Osteocyte (in vitro differentiated cells): ENCODE data around the gene ATF3. TPM values are rescaled to one million over a fixed set of nuclear protein-coding genes. Genes with fewer than 3 reads are reported as not detected.
A peak's percentile ranks its signal among the peaks of the same experiment; 100 is the strongest.

Experiments used
- DNase-seq: peaks from one replicate; pipeline ENCODE4 v3.0.0; 2021; ENCODE audit warnings: mixed read lengths; ENCODE audit not compliant: unreplicated experiment; ENCODE audit errors: extremely low spot score
- H3K27ac Mint-ChIP-seq: one replicate; pipeline ENCODE4 v1.8.0; 2021; ENCODE audit warnings: mild to moderate bottlenecking, mixed read lengths; ENCODE audit not compliant: unreplicated experiment
- H3K27me3 Mint-ChIP-seq: one replicate; pipeline ENCODE4 v1.8.0; 2021; ENCODE audit warnings: mixed read lengths; ENCODE audit not compliant: unreplicated experiment
- H3K36me3 Mint-ChIP-seq: one replicate; pipeline ENCODE4 v1.8.0; 2021; ENCODE audit warnings: mixed read lengths; ENCODE audit not compliant: unreplicated experiment
- H3K4me1 Mint-ChIP-seq: one replicate; pipeline ENCODE4 v1.8.0; 2021; ENCODE audit warnings: mixed read lengths; ENCODE audit not compliant: unreplicated experiment
- H3K4me3 Mint-ChIP-seq: one replicate; pipeline ENCODE4 v1.8.0; 2021; ENCODE audit warnings: mild to moderate bottlenecking, moderate library complexity, mixed read lengths; ENCODE audit not compliant: unreplicated experiment
- H3K9me3 Mint-ChIP-seq: one replicate; pipeline ENCODE4 v1.8.0; 2021; ENCODE audit warnings: mixed read lengths; ENCODE audit not compliant: unreplicated experiment
- long read RNA-seq: library from polyadenylated mRNA; unstranded; transcript quantifications from one replicate; pipeline ENCODE4 v2.0.0, GENCODE V29; 2021
- total RNA-seq: library from RNA; stranded (reverse); gene quantifications from 2 replicates; pipeline ENCODE4 v1.2.1, GENCODE V29; 2021
- TF ChIP-seq, protein P1 (sequence below): fragments of 200-600 bp; sonication (generic); IDR thresholded peaks from 2 replicates; pipeline ENCODE4 v1.5.0; 2021; ENCODE audit warnings: antibody characterized with exemption, mild to moderate bottlenecking, moderate library complexity

The ATF3 gene, protein sequence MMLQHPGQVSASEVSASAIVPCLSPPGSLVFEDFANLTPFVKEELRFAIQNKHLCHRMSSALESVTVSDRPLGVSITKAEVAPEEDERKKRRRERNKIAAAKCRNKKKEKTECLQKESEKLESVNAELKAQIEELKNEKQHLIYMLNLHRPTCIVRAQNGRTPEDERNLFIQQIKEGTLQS
- total RNA-seq = 18.7 and 45.3 TPM in 2 replicates
- long read RNA-seq, transcript ATF3-202 (4 exons, 2,033 nt) = major isoform, 13 of 16 reads
- long read RNA-seq, partial matches to known transcripts = 0 of 16 reads
- long read RNA-seq, other reads (novel, unspliced or antisense) = 1 of 16 reads

DNA sequence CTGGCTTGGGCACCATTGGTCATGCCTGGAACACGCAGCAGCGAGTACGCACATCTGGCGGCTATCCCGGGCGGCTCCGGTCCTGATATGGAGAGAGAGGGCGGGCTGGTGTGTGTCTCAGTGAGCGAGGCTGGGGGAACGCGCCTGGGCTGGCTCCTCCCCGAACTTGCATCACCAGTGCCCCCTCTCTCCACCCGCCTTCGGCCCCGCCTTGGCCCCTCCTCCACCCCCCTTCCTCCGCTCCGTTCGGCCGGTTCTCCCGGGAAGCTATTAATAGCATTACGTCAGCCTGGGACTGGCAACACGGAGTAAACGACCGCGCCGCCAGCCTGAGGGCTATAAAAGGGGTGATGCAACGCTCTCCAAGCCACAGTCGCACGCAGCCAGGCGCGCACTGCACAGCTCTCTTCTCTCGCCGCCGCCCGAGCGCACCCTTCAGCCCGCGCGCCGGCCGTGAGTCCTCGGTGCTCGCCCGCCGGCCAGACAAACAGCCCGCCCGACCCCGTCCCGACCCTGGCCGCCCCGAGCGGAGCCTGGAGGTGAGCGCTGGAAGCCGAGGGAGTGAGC is at the start of gene ATF3:
Gene ATF3 (plus strand): TSS at position 370 of the 567 bp plus-strand sequence. CDS start 6,261 bp downstream, outside the sequence.
- peak within 1 kb of the TSS; percentile 84 for H3K4me3 Mint-ChIP-seq
- H3K9me3 Mint-ChIP-seq = no peaks in the 10 kb centered on the region
- H3K27me3 Mint-ChIP-seq = peaks cover 46% of the 10 kb centered on the region
- no peaks in the 10 kb centered on the region for H3K36me3 Mint-ChIP-seq
- DNase-seq = peak; percentile 99
- TF ChIP-seq, protein P1, sequence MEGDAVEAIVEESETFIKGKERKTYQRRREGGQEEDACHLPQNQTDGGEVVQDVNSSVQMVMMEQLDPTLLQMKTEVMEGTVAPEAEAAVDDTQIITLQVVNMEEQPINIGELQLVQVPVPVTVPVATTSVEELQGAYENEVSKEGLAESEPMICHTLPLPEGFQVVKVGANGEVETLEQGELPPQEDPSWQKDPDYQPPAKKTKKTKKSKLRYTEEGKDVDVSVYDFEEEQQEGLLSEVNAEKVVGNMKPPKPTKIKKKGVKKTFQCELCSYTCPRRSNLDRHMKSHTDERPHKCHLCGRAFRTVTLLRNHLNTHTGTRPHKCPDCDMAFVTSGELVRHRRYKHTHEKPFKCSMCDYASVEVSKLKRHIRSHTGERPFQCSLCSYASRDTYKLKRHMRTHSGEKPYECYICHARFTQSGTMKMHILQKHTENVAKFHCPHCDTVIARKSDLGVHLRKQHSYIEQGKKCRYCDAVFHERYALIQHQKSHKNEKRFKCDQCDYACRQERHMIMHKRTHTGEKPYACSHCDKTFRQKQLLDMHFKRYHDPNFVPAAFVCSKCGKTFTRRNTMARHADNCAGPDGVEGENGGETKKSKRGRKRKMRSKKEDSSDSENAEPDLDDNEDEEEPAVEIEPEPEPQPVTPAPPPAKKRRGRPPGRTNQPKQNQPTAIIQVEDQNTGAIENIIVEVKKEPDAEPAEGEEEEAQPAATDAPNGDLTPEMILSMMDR = no peak
- peak within 1 kb of the TSS; percentile 96 for H3K27ac Mint-ChIP-seq
- H3K4me1 Mint-ChIP-seq = peaks cover 36% of the 10 kb centered on the region

DNA sequence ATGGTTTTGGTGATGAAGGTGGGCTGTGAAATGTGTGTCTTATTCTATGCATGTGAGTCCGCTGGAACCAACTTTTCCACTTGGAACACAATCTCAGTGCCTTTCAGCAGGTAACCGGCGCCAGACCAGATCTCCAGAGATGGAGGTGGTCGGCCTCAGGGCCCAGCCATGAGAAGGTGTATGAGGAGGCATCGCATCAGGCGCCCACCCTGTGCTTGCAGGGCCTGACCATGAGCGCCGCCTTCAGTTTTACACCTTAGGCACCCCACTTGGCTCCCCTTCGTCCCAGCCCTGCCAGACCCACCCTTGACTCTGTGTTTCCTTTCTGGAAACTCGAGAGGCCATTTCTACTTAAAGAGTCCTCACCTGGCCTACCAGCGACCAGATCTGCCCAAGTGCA is 48.6 kb upstream of the ATF3 start:
- Mint-ChIP-seq H3K4me1 (peaks cover 21% of the 10 kb centered on the region), H3K27me3 (no peaks in the 10 kb centered on the region), H3K36me3 (no peaks in the 10 kb centered on the region), H3K9me3 (no peaks in the 10 kb centered on the region), H3K4me3 (no peak overlapping the region), H3K27ac (peak overlapping the region; percentile 98)
- TF ChIP-seq, protein P1 = no peak
- DNase-seq = no peak

DNA sequence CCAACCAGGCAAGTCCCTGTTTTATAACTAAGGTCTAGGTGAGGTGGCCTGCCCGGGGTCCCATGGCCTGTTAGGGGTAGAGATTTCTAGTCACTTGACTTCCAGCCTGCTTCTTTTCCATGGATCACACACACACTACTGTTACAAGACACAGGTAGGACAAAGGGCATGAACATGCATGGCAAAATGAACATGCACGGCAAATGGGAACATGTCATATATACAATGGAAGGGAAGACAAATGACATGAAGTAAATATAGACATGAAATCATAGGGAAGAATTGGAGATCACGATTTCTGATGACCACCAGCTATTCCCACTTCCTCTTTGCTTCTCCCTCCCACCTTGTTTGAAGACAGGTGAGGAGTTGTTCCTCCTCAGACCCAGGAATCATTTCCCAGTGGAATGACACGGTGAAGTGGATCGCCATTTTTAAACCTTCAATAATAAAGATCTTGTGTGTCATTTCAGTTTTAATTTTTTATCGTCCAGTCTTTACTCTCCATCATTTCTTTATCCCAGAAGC is 47.6 kb upstream of the ATF3 start:
- Mint-ChIP-seq H3K4me3 (no peak overlapping the region), H3K4me1 (peaks cover 26% of the 10 kb centered on the region), H3K27ac (peak overlapping the region; percentile 98)

DNA sequence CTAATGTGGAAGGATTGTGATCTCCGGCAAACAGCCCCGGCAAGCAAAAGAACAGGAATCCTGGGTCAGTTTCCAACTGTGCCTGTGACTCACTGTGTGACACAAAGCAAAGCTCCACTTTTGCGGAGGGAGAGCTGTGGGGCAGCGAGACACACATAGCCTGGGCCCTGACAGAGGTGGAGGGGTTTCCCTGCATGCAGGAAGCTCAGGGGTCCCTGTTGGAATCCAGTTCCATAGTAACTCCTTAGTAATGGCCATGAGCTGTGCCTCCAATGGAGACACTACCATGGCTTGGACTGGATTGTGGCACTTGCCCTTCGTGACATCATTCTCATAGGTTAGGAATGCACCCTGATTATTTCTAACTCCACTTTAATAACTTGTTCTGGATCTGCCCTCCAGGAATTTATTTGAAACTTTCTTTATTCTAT is 47.0 kb upstream of the ATF3 start:
- Mint-ChIP-seq H3K27ac (peak overlapping the region; percentile 98), H3K4me3 (no peak overlapping the region), H3K4me1 (peaks cover 31% of the 10 kb centered on the region), H3K36me3 (no peaks in the 10 kb centered on the region), H3K27me3 (no peaks in the 10 kb centered on the region), H3K9me3 (no peaks in the 10 kb centered on the region)
- DNase-seq = no peak
- TF ChIP-seq, protein P1 = no peak

More for the DNA sequence above, 47.6 kb upstream of the ATF3 start:
- no peaks in the 10 kb centered on the region for H3K36me3 Mint-ChIP-seq
- TF ChIP-seq, protein P1 = no peak
- no peak for DNase-seq
- H3K9me3 Mint-ChIP-seq = no peaks in the 10 kb centered on the region
- no peaks in the 10 kb centered on the region for H3K27me3 Mint-ChIP-seq

DNA sequence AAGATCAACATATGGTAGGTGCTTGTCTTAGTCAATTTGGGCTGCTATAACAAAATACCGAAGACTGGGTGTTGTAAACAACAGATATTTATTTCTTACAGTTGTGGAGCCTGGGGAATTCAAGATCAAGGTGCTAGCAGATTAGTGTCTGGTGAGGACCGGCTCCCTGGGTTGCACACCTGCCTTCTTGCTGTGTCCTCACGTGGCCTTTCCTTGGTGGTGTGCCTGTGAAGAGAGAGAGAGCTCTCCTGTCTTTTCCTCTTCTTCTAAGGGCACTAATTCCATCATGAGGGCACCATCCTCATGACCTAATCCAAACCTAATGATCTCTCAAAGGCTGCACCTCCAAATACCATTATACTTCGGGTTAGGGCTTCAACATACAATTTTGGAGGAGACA is 45.8 kb upstream of the ATF3 start:
- Mint-ChIP-seq H3K27ac (no peak overlapping the region), H3K4me1 (peaks cover 43% of the 10 kb centered on the region), H3K9me3 (no peaks in the 10 kb centered on the region), H3K4me3 (no peak overlapping the region), H3K27me3 (no peaks in the 10 kb centered on the region), H3K36me3 (no peaks in the 10 kb centered on the region)
- DNase-seq = no peak
- TF ChIP-seq, protein P1 = no peak
